ENCODE measurements around the gene NUDT16L1.

NUDT16L1 gene

DNA sequence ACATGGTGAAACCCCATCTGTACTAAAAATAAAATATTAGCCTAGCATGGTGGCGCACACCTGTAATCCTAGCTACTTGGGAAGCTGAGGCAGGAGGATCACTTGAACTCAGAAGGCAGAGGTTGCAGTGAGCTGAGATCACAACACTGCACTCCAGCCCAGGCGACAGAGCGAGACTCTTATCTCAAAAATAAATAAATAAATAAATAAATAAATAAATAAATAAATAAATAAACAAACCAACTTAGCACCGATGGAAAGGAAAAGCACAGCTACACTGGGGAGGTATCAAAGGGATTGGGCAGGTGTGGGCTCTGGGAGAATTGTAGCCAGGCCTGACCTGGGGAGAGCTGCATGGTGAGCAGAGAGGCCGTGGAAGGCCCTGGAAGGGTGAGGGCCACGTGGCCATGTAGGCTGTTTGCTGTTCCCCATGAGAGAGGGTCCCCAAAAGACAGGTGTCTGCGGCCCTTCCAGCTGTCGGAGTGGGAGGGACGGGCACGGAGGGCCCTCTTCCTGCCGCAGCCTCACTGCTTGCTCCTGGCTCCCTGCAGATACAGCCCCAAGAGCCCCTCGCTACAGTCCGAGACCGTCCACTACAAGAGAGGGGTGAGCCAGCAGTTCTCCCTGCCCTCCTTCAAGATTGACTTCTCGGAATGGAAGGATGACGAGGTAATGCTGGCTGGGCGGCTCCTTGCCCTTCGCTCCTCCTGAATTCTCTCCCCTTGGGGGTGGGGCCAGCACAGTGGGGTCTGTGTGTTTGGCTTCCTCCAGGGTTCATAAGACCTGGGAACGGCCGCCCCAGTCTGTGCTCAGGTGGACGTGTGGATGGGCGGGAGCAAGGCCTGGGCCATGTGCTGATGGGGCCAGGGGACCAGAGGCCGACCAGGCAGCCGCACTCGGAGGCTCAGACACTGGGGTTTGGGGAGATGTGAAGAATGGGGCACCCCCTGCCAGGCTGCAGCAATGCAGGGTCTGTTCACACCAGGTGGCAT, 36.4 kb upstream of the NUDT16L1 start:
- Histone ChIP-seq H3K79me2 (ENCODE audit: low read length) (0 out of 2 replicates have a peak, but pooled peaks cover 4% of the 10 kb centered on the region), H3K27me3 (replicated peaks; ENCODE audit: insufficient read depth, low read length) (no peaks in the 10 kb centered on the region), H3K9me3 (replicated peaks; ENCODE audit: insufficient read depth, low read length) (no peaks in the 10 kb centered on the region), H3K4me2 (ENCODE audit: low read depth, low read length) (no peak overlapping the region), H3K36me3 (replicated peaks; ENCODE audit: insufficient read depth, low read length) (no peaks in the 10 kb centered on the region), H3K27ac (ENCODE audit: low read length) (no peak overlapping the region), H3K9ac (ENCODE audit: low read length) (no peak overlapping the region), H2AFZ (ENCODE audit: low read length) (no peak overlapping the region), H3K9me2 (replicated peaks; ENCODE audit: insufficient read depth, low read length) (no peaks in the 10 kb centered on the region), H3K4me3 (ENCODE audit: low read length) (no peak overlapping the region), H3F3A (ENCODE audit: insufficient read depth, low read length) (no peaks in the 10 kb centered on the region), H4K20me1 (ENCODE audit: insufficient read depth, low read length) (no peaks in the 10 kb centered on the region), H3K4me1 (ENCODE audit: low read length) (no peaks in the 10 kb centered on the region)
- no peak for TF ChIP-seq EZH2phosphoT487 (IDR thresholded peaks at IDR 0.05; ENCODE audit: low read length)
- no peak for TF ChIP-seq EZH2 (optimal IDR thresholded peaks at IDR 0.05; ENCODE audit: low read depth, low read length)
- TF ChIP-seq, protein P1, sequence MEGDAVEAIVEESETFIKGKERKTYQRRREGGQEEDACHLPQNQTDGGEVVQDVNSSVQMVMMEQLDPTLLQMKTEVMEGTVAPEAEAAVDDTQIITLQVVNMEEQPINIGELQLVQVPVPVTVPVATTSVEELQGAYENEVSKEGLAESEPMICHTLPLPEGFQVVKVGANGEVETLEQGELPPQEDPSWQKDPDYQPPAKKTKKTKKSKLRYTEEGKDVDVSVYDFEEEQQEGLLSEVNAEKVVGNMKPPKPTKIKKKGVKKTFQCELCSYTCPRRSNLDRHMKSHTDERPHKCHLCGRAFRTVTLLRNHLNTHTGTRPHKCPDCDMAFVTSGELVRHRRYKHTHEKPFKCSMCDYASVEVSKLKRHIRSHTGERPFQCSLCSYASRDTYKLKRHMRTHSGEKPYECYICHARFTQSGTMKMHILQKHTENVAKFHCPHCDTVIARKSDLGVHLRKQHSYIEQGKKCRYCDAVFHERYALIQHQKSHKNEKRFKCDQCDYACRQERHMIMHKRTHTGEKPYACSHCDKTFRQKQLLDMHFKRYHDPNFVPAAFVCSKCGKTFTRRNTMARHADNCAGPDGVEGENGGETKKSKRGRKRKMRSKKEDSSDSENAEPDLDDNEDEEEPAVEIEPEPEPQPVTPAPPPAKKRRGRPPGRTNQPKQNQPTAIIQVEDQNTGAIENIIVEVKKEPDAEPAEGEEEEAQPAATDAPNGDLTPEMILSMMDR (IDR thresholded peaks at IDR 0.05; ENCODE audit: low read length): no peak
- no peak for DNase-seq

DNA sequence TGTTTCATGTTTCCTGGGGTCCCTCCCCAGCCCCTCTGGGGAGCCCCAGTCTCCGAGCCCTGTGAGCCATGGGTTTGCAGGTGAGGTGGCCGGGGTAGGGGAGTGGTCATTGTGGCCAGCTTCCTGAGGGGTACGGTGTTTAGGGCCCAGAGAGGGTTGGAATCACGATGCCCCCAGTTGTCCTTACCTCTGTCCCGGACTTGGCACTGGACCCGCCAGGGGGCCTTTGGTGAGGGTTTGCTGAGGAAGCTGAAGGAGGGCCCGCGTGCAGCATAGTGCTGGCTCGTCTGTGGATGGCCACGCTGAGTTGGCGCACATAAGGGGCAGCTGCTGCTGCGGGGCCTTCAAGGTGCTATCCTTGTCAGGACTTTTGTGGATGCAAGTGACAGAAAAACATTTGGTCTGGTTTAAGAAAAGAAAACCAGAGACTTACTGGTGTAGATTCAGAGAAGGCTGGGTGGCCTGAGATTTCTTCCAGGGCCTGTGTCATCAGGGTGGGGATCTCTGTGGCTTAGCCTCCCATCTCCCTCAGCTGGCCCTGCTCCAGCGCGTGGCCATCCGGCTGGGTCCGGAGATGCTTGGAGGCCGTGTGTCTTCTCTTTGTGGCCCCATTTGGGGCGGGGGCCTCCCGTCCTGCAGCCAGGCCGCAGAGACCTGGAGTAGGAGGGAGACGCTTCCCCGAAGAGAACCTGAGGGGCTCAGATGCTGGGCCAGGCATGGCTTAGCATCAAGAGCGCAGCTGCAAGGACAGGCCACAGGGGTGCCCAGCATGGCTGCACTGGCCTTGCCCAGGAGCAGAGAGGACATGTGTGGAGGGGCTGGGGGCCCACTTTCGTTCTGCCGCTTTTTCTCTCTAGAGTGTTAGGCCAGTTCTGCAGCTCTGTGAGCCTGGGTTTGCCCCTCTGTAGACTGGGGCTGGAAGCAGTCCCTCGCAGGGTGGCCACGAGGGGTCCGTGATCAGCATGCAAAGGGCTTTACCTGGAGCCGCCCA, 33.7 kb upstream of the NUDT16L1 start:
- Histone ChIP-seq H3K27me3 (replicated peaks; ENCODE audit: insufficient read depth, low read length) (no peaks in the 10 kb centered on the region), H3K9me2 (replicated peaks; ENCODE audit: insufficient read depth, low read length) (no peaks in the 10 kb centered on the region), H2AFZ (ENCODE audit: low read length) (no peak overlapping the region), H3K9me3 (replicated peaks; ENCODE audit: insufficient read depth, low read length) (no peaks in the 10 kb centered on the region), H3K36me3 (replicated peaks; ENCODE audit: insufficient read depth, low read length) (no peaks in the 10 kb centered on the region), H3K4me3 (ENCODE audit: low read length) (no peak overlapping the region), H3K4me2 (ENCODE audit: low read depth, low read length) (no peak overlapping the region), H3K4me1 (ENCODE audit: low read length) (peaks cover 9% of the 10 kb centered on the region), H3K9ac (ENCODE audit: low read length) (no peak overlapping the region), H3K27ac (ENCODE audit: low read length) (no peak overlapping the region), H3F3A (ENCODE audit: insufficient read depth, low read length) (peaks cover 7% of the 10 kb centered on the region; the same call in 1 of the 2 replicates), H3K79me2 (ENCODE audit: low read length) (peaks cover 6% of the 10 kb centered on the region; the same call in 1 of the 2 replicates), H4K20me1 (ENCODE audit: insufficient read depth, low read length) (no peaks in the 10 kb centered on the region)
- TF ChIP-seq, protein P1 (IDR thresholded peaks at IDR 0.05; ENCODE audit: low read length): no peak
- no peak for DNase-seq

DNA sequence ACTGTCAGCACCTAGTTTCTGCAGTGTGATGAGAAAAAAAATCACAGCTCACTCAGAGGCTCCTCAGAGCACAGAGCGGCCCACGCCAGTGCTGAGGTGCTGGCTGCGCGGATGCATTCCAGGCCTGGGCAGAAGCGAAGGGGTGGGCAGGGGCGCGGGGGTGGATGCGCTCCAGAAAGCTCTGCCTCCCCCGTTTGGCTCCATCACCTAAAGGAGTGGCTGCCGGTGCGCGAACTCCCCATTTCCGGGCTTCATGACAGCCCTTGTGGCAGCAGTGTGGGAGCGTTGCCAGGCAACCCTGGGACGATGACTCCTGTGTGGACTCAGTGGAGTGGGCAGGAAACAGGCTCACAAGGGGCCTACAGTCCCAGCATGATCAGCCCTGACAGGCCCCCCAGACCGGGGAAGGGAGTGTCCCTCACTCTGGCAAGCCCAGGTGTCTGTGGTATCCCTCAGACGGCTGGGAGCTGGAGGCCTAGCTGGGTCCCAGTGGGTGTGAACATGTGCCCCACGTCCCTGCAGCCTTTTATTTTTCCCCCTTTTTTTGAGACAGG, 32.8 kb upstream of the NUDT16L1 start:
- H3K27me3 ChIP-seq (replicated peaks; ENCODE audit: insufficient read depth, low read length): no peaks in the 10 kb centered on the region
- H3K9ac ChIP-seq (ENCODE audit: low read length): no peak overlapping the region
- no peaks in the 10 kb centered on the region for H3K9me2 ChIP-seq (replicated peaks; ENCODE audit: insufficient read depth, low read length)
- no peak overlapping the region for H3K4me2 ChIP-seq (ENCODE audit: low read depth, low read length)
- no peak overlapping the region for H3K27ac ChIP-seq (ENCODE audit: low read length)
- H3K36me3 ChIP-seq (replicated peaks; ENCODE audit: insufficient read depth, low read length): no peaks in the 10 kb centered on the region
- H3F3A ChIP-seq (ENCODE audit: insufficient read depth, low read length): peaks cover 16% of the 10 kb centered on the region; the same call in 1 of the 2 replicates
- H4K20me1 ChIP-seq (ENCODE audit: insufficient read depth, low read length): no peaks in the 10 kb centered on the region
- TF ChIP-seq, protein P1 (IDR thresholded peaks at IDR 0.05; ENCODE audit: low read length): no peak
- DNase-seq: no peak
- H3K79me2 ChIP-seq (ENCODE audit: low read length): peaks cover 6% of the 10 kb centered on the region; the same call in 1 of the 2 replicates
- H3K9me3 ChIP-seq (replicated peaks; ENCODE audit: insufficient read depth, low read length): no peaks in the 10 kb centered on the region
- peaks cover 16% of the 10 kb centered on the region for H3K4me1 ChIP-seq (ENCODE audit: low read length)
- H3K4me3 ChIP-seq (ENCODE audit: low read length): no peak overlapping the region
- no peak overlapping the region for H2AFZ ChIP-seq (ENCODE audit: low read length)
